C4-2B (cell line): Measurements from ENCODE around the gene MAEL.
A peak's percentile ranks its signal among the peaks of the same experiment; 100 is the strongest.

Experiments used
- H3K27ac ChIP-seq: fragments of 450-650 bp; 2 replicates; pipeline ENCODE4 v1.5.1; 2017
- ZFX ChIP-seq: fragments of 450-650 bp; IDR thresholded peaks from 2 replicates; pipeline ENCODE4 v1.6.1; 2017
- TF ChIP-seq, protein P1 (sequence below): fragments of 450-650 bp; conservative IDR thresholded peaks from 2 replicates; pipeline ENCODE4 v1.5.1; 2017; ENCODE audit warnings: mild to moderate bottlenecking

Gene MAEL

DNA sequence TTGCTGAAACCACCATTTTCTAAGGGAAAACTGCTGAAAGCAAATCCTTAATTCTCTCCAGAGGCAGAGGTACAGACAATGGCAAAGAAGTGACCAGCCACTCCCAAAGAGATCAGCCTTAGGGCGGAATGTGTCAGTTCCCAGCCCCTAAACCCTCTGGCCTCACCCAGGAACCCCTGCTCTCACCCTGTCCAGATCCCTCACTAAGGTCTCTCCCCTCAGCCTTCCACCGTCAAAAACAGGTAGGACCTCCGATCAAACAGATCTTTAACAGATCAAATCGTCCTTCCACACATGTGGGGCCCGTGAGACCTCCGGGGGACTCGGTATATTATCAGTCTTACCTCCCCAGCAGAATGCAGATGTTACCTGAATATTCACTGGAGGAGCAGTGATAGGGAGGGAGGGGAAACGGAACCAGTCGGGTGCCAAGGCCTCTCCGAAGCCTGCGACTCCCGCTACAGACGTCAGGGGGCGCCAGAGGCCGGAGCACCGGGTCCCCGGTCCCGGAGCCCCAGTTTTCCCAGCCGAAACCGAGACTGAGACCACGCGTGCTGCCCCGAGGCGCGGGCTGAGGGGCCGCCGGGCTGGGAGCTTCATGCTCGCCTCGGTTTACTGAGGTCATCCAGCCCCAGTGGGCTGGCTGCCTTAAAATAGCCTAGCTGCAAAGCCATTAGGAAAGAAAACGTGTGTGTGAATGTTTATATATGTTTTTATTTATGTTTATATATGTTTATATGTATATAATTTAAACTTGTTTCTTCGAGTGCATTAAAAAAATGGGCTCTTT lies 77.4 kb downstream of the MAEL start:
- TF ChIP-seq ZFX = no peak
- TF ChIP-seq, protein P1, sequence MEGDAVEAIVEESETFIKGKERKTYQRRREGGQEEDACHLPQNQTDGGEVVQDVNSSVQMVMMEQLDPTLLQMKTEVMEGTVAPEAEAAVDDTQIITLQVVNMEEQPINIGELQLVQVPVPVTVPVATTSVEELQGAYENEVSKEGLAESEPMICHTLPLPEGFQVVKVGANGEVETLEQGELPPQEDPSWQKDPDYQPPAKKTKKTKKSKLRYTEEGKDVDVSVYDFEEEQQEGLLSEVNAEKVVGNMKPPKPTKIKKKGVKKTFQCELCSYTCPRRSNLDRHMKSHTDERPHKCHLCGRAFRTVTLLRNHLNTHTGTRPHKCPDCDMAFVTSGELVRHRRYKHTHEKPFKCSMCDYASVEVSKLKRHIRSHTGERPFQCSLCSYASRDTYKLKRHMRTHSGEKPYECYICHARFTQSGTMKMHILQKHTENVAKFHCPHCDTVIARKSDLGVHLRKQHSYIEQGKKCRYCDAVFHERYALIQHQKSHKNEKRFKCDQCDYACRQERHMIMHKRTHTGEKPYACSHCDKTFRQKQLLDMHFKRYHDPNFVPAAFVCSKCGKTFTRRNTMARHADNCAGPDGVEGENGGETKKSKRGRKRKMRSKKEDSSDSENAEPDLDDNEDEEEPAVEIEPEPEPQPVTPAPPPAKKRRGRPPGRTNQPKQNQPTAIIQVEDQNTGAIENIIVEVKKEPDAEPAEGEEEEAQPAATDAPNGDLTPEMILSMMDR = peak; percentile 98
- no peak overlapping the region; the same call in 1 of the 2 replicates for H3K27ac ChIP-seq

DNA sequence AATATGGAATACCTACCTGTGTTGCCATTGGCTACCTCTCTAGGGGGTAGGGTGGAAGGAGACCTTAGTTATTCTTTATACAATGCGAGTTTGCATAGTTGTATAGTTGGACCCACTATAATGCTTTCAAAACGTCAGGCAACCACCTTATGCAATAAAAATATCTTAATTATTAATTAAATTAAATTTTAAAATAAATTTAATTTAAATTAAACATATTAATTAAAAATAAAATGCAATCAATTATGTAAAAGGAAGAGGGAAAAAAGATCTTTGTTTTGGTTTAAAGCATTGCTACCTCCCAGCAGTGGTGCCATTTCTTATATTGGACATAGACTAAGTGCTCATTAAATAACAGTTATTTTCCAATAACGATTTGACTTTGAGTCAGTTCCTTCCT lies 78.8 kb downstream of the MAEL start:
- no peak overlapping the region for H3K27ac ChIP-seq
- no peak for TF ChIP-seq ZFX
- TF ChIP-seq, protein P1 = no peak

DNA sequence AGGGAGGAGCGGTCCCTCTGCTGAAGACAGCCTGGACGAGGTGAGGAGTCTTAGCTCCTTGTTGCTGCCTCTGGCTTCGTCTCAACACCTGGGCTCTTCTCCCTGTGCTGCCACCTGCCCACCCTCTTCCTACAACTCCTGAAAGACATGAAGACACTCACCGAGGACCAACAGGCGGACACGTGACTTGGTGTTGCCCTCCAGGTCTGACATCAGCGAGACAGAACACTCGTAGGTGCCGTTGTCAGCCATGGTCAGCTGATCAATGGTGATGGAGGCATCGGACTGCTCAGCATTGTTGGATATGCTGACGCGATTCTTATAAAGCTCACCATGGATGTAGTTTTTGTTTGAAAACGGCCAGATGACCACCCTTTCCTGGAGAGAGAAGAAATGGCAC lies 79.7 kb downstream of the MAEL start:
- no peak for TF ChIP-seq ZFX
- TF ChIP-seq, protein P1 = no peak

DNA sequence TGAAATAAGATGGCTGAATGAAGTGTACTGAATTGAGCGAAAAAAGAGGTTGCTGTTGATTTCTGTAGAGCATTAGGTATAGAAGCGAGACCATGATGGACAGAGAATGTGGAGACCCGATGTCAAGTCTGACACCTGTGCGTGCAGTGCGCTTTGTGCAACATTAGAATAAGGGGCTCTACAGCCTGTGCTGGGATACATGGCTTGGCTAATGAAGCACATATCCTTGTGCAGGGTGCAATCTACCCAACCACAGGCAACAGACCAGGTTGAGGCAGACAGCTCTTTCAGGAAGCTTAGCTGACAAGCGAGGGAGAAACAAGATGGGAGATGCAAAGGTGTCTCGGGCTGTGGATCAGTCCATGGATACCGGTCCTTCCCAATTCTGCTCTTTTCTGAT lies 82.2 kb downstream of the MAEL start:
- no peak overlapping the region for H3K27ac ChIP-seq
- TF ChIP-seq, protein P1 = no peak
- TF ChIP-seq ZFX = no peak

More for the DNA sequence above, 79.7 kb downstream of the MAEL start:
- H3K27ac ChIP-seq = no peak overlapping the region
